ENCODE results near the gene MFAP3. TPM values are rescaled to one million over a fixed set of nuclear protein-coding genes. Genes with fewer than 3 reads are reported as not detected.

Gene MFAP3
- polyA plus RNA-seq, 1 donor from 2014 or later: 103 TPM

DNA sequence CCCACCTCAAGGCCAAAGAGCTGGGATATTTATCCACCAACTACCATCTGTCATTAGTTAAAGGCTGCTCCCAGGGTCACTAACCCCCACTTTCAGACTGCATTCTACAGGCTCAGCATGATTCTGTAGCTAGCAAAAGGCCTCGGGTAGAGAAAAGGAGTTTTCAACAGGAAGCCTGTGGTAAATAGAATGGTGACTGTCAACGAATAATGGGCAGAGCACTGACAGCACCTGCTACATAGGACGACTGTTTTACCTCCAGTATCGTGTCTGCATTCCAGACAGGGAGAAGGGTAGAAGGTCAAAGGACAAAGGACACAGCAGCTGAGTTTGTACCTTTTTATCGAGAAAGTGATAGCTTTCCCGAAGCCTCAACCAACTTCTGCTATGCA lies 20.3 kb downstream of the MFAP3 start:
- Histone ChIP-seq H3K36me3 (ENCODE audit: insufficient read depth, low read length) (no peaks in the 10 kb centered on the region), H3K4me2 (ENCODE audit: low read length) (no peak overlapping the region), H4K20me1 (ENCODE audit: insufficient read depth) (no peaks in the 10 kb centered on the region), H3K9me3 (ENCODE audit: low read length) (no peaks in the 10 kb centered on the region), H3K4me3 (ENCODE audit: low read length) (no peak overlapping the region), H3K79me2 (replicated peaks; ENCODE audit: insufficient read depth, low read length) (no peaks in the 10 kb centered on the region), H3K9me2 (ENCODE audit: insufficient read depth, low read length) (no peaks in the 10 kb centered on the region), H2AFZ (ENCODE audit: low read depth, low read length) (no peak overlapping the region), H3K27me3 (ENCODE audit: insufficient read depth, low read depth, low read length) (no peaks in the 10 kb centered on the region), H3K9ac (ENCODE audit: low read length) (no peak overlapping the region), H3K27ac (ENCODE audit: low read length) (no peak overlapping the region), H3F3A (ENCODE audit: insufficient read depth, low read length, poor library complexity, severe bottlenecking) (no peaks in the 10 kb centered on the region)
- TF ChIP-seq EZH2 (IDR thresholded peaks at IDR 0.05; ENCODE audit: borderline replicate concordance, insufficient read depth, low read length, poor library complexity, severe bottlenecking) (no peak), POLR2AphosphoS5 (IDR thresholded peaks at IDR 0.05) (no peak), MXI1 (conservative IDR thresholded peaks at IDR 0.05; ENCODE audit: poor library complexity, severe bottlenecking) (no peak), SMC3 (conservative IDR thresholded peaks at IDR 0.05; ENCODE audit: poor library complexity) (no peak), RAD21 (conservative IDR thresholded peaks at IDR 0.05) (no peak), EP300 (conservative IDR thresholded peaks at IDR 0.05; ENCODE audit: poor library complexity, severe bottlenecking) (no peak), TAF1 (IDR thresholded peaks at IDR 0.05; ENCODE audit: low read depth) (no peak)
- TF ChIP-seq, protein P1, sequence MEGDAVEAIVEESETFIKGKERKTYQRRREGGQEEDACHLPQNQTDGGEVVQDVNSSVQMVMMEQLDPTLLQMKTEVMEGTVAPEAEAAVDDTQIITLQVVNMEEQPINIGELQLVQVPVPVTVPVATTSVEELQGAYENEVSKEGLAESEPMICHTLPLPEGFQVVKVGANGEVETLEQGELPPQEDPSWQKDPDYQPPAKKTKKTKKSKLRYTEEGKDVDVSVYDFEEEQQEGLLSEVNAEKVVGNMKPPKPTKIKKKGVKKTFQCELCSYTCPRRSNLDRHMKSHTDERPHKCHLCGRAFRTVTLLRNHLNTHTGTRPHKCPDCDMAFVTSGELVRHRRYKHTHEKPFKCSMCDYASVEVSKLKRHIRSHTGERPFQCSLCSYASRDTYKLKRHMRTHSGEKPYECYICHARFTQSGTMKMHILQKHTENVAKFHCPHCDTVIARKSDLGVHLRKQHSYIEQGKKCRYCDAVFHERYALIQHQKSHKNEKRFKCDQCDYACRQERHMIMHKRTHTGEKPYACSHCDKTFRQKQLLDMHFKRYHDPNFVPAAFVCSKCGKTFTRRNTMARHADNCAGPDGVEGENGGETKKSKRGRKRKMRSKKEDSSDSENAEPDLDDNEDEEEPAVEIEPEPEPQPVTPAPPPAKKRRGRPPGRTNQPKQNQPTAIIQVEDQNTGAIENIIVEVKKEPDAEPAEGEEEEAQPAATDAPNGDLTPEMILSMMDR (IDR thresholded peaks at IDR 0.05; ENCODE audit: poor library complexity, severe bottlenecking): no peak
- TF ChIP-seq, protein P2, sequence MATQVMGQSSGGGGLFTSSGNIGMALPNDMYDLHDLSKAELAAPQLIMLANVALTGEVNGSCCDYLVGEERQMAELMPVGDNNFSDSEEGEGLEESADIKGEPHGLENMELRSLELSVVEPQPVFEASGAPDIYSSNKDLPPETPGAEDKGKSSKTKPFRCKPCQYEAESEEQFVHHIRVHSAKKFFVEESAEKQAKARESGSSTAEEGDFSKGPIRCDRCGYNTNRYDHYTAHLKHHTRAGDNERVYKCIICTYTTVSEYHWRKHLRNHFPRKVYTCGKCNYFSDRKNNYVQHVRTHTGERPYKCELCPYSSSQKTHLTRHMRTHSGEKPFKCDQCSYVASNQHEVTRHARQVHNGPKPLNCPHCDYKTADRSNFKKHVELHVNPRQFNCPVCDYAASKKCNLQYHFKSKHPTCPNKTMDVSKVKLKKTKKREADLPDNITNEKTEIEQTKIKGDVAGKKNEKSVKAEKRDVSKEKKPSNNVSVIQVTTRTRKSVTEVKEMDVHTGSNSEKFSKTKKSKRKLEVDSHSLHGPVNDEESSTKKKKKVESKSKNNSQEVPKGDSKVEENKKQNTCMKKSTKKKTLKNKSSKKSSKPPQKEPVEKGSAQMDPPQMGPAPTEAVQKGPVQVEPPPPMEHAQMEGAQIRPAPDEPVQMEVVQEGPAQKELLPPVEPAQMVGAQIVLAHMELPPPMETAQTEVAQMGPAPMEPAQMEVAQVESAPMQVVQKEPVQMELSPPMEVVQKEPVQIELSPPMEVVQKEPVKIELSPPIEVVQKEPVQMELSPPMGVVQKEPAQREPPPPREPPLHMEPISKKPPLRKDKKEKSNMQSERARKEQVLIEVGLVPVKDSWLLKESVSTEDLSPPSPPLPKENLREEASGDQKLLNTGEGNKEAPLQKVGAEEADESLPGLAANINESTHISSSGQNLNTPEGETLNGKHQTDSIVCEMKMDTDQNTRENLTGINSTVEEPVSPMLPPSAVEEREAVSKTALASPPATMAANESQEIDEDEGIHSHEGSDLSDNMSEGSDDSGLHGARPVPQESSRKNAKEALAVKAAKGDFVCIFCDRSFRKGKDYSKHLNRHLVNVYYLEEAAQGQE (IDR thresholded peaks at IDR 0.05; ENCODE audit: borderline replicate concordance): no peak

DNA sequence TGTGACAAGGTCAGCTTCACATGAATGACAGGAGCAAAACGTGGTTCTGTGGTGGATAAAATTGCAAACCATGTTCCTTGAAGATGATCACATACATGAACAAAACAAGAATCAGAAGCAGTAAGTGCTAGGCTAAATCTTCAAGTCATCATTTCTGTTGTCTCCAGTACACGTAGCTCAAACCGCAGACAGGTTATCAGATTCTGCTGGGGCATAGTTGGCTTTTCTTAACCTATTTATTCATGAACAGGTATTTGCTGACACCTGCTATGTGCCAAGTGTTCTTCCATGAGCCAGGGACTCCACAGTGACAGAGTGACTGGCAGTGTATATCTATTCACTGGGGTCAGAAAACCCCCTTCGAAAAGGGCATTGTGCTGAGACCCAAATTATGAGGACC lies 20.8 kb downstream of the MFAP3 start:
- H3K9ac ChIP-seq (ENCODE audit: low read length): no peak overlapping the region
- H3K27me3 ChIP-seq (ENCODE audit: insufficient read depth, low read depth, low read length): no peaks in the 10 kb centered on the region
- H3K4me2 ChIP-seq (ENCODE audit: low read length): no peak overlapping the region
- H2AFZ ChIP-seq (ENCODE audit: low read depth, low read length): no peak overlapping the region
- H3K9me2 ChIP-seq (ENCODE audit: insufficient read depth, low read length): no peaks in the 10 kb centered on the region
- H3K36me3 ChIP-seq (ENCODE audit: insufficient read depth, low read length): no peaks in the 10 kb centered on the region
- no peaks in the 10 kb centered on the region for H4K20me1 ChIP-seq (ENCODE audit: insufficient read depth)
- H3K79me2 ChIP-seq (replicated peaks; ENCODE audit: insufficient read depth, low read length): no peaks in the 10 kb centered on the region
- H3K9me3 ChIP-seq (ENCODE audit: low read length): no peaks in the 10 kb centered on the region
- H3K27ac ChIP-seq (ENCODE audit: low read length): no peak overlapping the region
- no peaks in the 10 kb centered on the region for H3F3A ChIP-seq (ENCODE audit: insufficient read depth, low read length, poor library complexity, severe bottlenecking)
- no peak for TF ChIP-seq TAF1 (IDR thresholded peaks at IDR 0.05; ENCODE audit: low read depth)
- no peak for TF ChIP-seq EP300 (conservative IDR thresholded peaks at IDR 0.05; ENCODE audit: poor library complexity, severe bottlenecking)
- no peak for TF ChIP-seq EZH2 (IDR thresholded peaks at IDR 0.05; ENCODE audit: borderline replicate concordance, insufficient read depth, low read length, poor library complexity, severe bottlenecking)
- TF ChIP-seq, protein P1 (IDR thresholded peaks at IDR 0.05; ENCODE audit: poor library complexity, severe bottlenecking): no peak
- no peak for TF ChIP-seq SMC3 (conservative IDR thresholded peaks at IDR 0.05; ENCODE audit: poor library complexity)
- TF ChIP-seq, protein P2 (IDR thresholded peaks at IDR 0.05; ENCODE audit: borderline replicate concordance): no peak
- TF ChIP-seq RAD21 (conservative IDR thresholded peaks at IDR 0.05): no peak
- TF ChIP-seq MXI1 (conservative IDR thresholded peaks at IDR 0.05; ENCODE audit: poor library complexity, severe bottlenecking): no peak
- no peak for TF ChIP-seq POLR2AphosphoS5 (IDR thresholded peaks at IDR 0.05)
- H3K4me3 ChIP-seq (ENCODE audit: low read length): no peak overlapping the region

All from neural cell (in vitro differentiated cells).